NCI-H345 treated with DMSO at 0.1 percent for 48 hours (cell line): ENCODE data around the gene JPH3.

ENCODE experiments used
- DNase-seq: peaks from one replicate; lab custom pipeline; 2025; ENCODE audit not compliant: unreplicated experiment; lab: John Stamatoyannopoulos, UW

The JPH3 gene

GRCh38 chr16:87598431-87598830 lies 3.9 kb upstream of the JPH3 start:
- no peak for DNase-seq

- no peak for DNase-seq
Observed at GRCh38 chr16:87600246-87600645, 2.1 kb upstream of the JPH3 start.

GRCh38 chr16:87601401-87601981 lies 817 bp upstream of the JPH3 start:
- DNase-seq = no peak

GRCh38 chr16:87602821-87603683 lies 744 bp downstream of the JPH3 start:
- DNase-seq = no peak

- DNase-seq = no peak
Observed at GRCh38 chr16:87603684-87604633, 1.7 kb downstream of the JPH3 start.

- no peak for DNase-seq
Observed at GRCh38 chr16:87604634-87605111, 2.4 kb downstream of the JPH3 start.

- DNase-seq = no peak
Observed at GRCh38 chr16:87607223-87607622, 4.9 kb downstream of the JPH3 start.

- DNase-seq = no peak
Observed at GRCh38 chr16:87607871-87608270, 5.6 kb downstream of the JPH3 start.

GRCh38 chr16:87608400-87608985 lies 6.2 kb downstream of the JPH3 start:
- DNase-seq = no peak

GRCh38 chr16:87610026-87610425 lies 7.7 kb downstream of the JPH3 start:
- DNase-seq = no peak

- no peak for DNase-seq
Observed at GRCh38 chr16:87611456-87611855, 9.1 kb downstream of the JPH3 start.

GRCh38 chr16:87613961-87614360 lies 11.7 kb downstream of the JPH3 start:
- DNase-seq = no peak

- DNase-seq = no peak
Observed at GRCh38 chr16:87615621-87616041, 13.3 kb downstream of the JPH3 start.

- no peak for DNase-seq
Observed at GRCh38 chr16:87616556-87616955, 14.2 kb downstream of the JPH3 start.

GRCh38 chr16:87618216-87618615 lies 15.9 kb downstream of the JPH3 start:
- no peak for DNase-seq

- no peak for DNase-seq
Observed at GRCh38 chr16:87619360-87620200, 17.3 kb downstream of the JPH3 start.

GRCh38 chr16:87620201-87620495 lies 17.8 kb downstream of the JPH3 start:
- no peak for DNase-seq

- DNase-seq = no peak
Observed at GRCh38 chr16:87621550-87621829, 19.2 kb downstream of the JPH3 start.

GRCh38 chr16:87621976-87622713 lies 19.8 kb downstream of the JPH3 start:
- DNase-seq = no peak
